A673 (cell line): ENCODE results near the gene CRY2. TPM values are rescaled to one million over a fixed set of nuclear protein-coding genes. Genes with fewer than 3 reads are reported as not detected.

ENCODE experiments used
- BruUV-seq: library from RNA; stranded (reverse); fragments of 400-500 nt; replicated peaks from 2 replicates; lab custom pipeline; 2021; lab: Mats Ljungman, UMichigan
- CTCF ChIA-PET: fragments of 300-600 bp; sonication (Branson Sonifier 250); formaldehyde crosslinking; loops from one replicate; lab custom pipeline; 2022; ENCODE audit warnings: antibody characterized with exemption; lab: Charles Lee
- POLR2A ChIA-PET: fragments of 300-600 bp; sonication (Branson Sonifier 250); formaldehyde crosslinking; loops from one replicate; lab custom pipeline; 2022; ENCODE audit warnings: antibody characterized with exemption; ENCODE audit not compliant: low non-redundant PET; lab: Charles Lee
- DNase-seq: peaks from one replicate; pipeline ENCODE4 v3.0.0-alpha.2; 2015; ENCODE audit warnings: low spot score
- H3K27ac ChIP-seq: fragments of 200-600 bp; sonication (generic); 2 replicates; pipeline ENCODE4 v1.5.1; 2016; ENCODE audit warnings: mixed run types, low read depth, mild to moderate bottlenecking, mixed read lengths, antibody characterized with exemption, low read length; ENCODE audit not compliant: poor library complexity, severe bottlenecking
- H3K27me3 ChIP-seq: fragments of 200-600 bp; sonication (generic); replicated peaks from 2 replicates; pipeline ENCODE4 v1.6.1; 2017; ENCODE audit warnings: mixed run types, low read depth, mild to moderate bottlenecking, mixed read lengths, antibody characterized with exemption, low read length; ENCODE audit not compliant: insufficient read depth, poor library complexity
- H3K36me3 ChIP-seq: fragments of 200-600 bp; sonication (generic); 2 replicates; pipeline ENCODE4 v1.6.1; 2016; ENCODE audit warnings: mixed run types, mild to moderate bottlenecking, mixed read lengths, antibody characterized with exemption, low read length; ENCODE audit not compliant: insufficient read depth, poor library complexity, severe bottlenecking
- H3K4me1 ChIP-seq: fragments of 200-600 bp; sonication (generic); 2 replicates; pipeline ENCODE4 v1.6.1; 2017; ENCODE audit warnings: mixed run types, mild to moderate bottlenecking, mixed read lengths, antibody characterized with exemption, low read length; ENCODE audit not compliant: insufficient read depth, poor library complexity, severe bottlenecking
- H3K4me3 ChIP-seq: fragments of 200-600 bp; sonication (generic); 2 replicates; pipeline ENCODE4 v1.5.1; 2016; ENCODE audit warnings: low read depth, mixed run types, mild to moderate bottlenecking, mixed read lengths, low read length; ENCODE audit not compliant: poor library complexity, severe bottlenecking
- H3K9me3 ChIP-seq: fragments of 200-600 bp; sonication (generic); 2 replicates; pipeline ENCODE4 v1.6.1; 2016; ENCODE audit warnings: mixed run types, low read depth, mild to moderate bottlenecking, mixed read lengths, antibody characterized with exemption, low read length; ENCODE audit not compliant: poor library complexity, severe bottlenecking
- CTCF ChIP-seq: fragments of 300-800, 200-600 bp; sonication (generic); conservative IDR thresholded peaks from 2 replicates; pipeline ENCODE4 v1.5.1; 2017; ENCODE audit warnings: low read depth, mild to moderate bottlenecking, antibody characterized with exemption, low read length, moderate library complexity, mixed read lengths
- EZH2 ChIP-seq: fragments of 200-600 bp; sonication (generic); IDR thresholded peaks from 2 replicates; pipeline ENCODE4 v1.6.1; 2017; ENCODE audit warnings: borderline replicate concordance, low read depth, mild to moderate bottlenecking, mixed read lengths, antibody characterized with exemption, low read length; ENCODE audit not compliant: poor library complexity, severe bottlenecking
- intact Hi-C: fragments of 100-400 bp; cut with micrococcal nuclease; formaldehyde crosslinking; loops from one replicate; pipeline ENCODE4 v1.10.0; 2022; ENCODE audit not compliant: unreplicated experiment
- total RNA-seq: library from RNA; stranded (reverse); gene quantifications from 2 replicates; pipeline ENCODE4 v1.2.3, GENCODE V29; 2021

Gene CRY2
- total RNA-seq, 1 experiment from 2014 or later: 46.4 TPM

GRCh38 chr11:45925550-45925949 is 78.3 kb downstream of the CRY2 start:
- H3K36me3 ChIP-seq: no peaks in the 10 kb centered on the region
- H3K9me3 ChIP-seq: no peaks in the 10 kb centered on the region
- intact Hi-C loops: no loop called here
- TF ChIP-seq EZH2: no peak
- no peak for TF ChIP-seq CTCF
- H3K27ac ChIP-seq: no peak overlapping the region
- ChIA-PET POLR2A (no interaction called here), CTCF (no interaction called here)
- H3K27me3 ChIP-seq: no peaks in the 10 kb centered on the region
- H3K4me3 ChIP-seq: no peak overlapping the region
- peaks cover 7% of the 10 kb centered on the region for H3K4me1 ChIP-seq
- no peak for DNase-seq
- BruUV-seq: no TSS peak

DNA sequence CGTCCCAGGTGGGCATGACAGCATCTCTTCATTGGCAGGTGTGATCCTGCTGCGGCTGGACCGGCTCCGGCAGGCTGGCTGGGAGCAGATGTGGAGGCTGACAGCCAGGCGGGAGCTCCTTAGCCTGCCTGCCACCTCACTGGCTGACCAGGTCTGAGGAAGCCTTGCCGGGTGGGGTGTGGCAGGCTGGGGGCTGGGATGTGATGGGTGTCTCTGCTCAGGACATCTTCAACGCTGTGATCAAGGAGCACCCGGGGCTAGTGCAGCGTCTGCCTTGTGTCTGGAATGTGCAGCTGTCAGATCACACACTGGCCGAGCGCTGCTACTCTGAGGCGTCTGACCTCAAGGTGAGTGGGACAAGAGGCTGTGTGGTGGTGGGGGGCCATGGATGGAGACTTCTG is 78.7 kb downstream of the CRY2 start:
- ChIA-PET CTCF (no interaction called here), POLR2A (no interaction called here)
- Histone ChIP-seq H3K4me1 (peaks cover 7% of the 10 kb centered on the region), H3K4me3 (no peak overlapping the region), H3K36me3 (no peaks in the 10 kb centered on the region), H3K9me3 (no peaks in the 10 kb centered on the region), H3K27ac (no peak overlapping the region), H3K27me3 (no peaks in the 10 kb centered on the region)
- DNase-seq: no peak
- intact Hi-C loops: no loop called here
- no peak for TF ChIP-seq CTCF
- no peak for TF ChIP-seq EZH2
- BruUV-seq: no TSS peak

DNA sequence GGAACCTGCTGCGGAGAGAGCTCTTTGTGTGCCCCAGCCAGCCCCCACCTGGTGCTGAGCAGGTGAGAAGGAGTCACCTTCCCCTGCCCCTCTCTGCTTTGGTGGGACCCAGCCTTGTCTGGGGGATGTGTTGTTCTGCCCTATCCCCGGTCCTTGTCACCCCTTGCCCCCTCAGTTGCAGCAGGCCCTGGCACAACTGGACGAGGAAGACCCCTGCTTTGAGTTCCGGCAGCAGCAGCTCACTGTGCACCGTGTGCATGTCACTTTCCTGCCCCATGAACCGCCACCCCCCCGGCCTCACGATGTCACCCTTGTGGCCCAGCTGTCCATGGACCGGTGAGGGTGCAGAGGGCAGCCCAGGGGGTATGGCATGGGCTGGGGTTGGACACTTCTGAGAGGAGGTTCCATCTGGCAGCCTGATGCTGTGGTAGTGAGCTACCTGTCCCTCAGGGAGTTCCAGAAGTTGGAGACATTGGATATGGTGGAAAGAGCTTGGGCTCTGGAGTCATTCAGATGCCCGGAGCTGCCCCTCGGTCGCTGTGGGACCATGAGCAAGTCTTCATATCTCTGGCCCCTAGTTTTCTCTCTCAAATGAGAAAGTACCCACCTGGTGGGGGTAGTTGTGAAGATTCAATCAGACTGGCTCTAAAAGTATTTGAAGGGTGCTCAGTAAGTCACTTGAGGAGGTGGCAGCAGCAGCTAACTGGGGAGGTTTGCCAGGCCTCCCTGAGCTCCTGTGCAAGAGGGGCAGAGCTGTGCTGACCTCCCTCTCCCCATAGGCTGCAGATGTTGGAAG is 79.5 kb downstream of the CRY2 start:
- ChIA-PET POLR2A (no interaction called here), CTCF (no interaction called here)
- TF ChIP-seq CTCF: no peak
- no peak for TF ChIP-seq EZH2

More for the DNA sequence above, 79.5 kb downstream of the CRY2 start:
- no TSS peak for BruUV-seq
- Histone ChIP-seq H3K36me3 (no peaks in the 10 kb centered on the region), H3K9me3 (no peaks in the 10 kb centered on the region), H3K4me1 (peaks cover 7% of the 10 kb centered on the region), H3K27me3 (no peaks in the 10 kb centered on the region), H3K4me3 (no peak overlapping the region), H3K27ac (no peak overlapping the region)
- intact Hi-C loops: no loop called here
- DNase-seq: no peak
